Neural crest cell (in vitro differentiated cells): Measurements from ENCODE around the gene DIPK1C. TPM values are rescaled to one million over a fixed set of nuclear protein-coding genes. Genes with fewer than 3 reads are reported as not detected.
A peak's percentile ranks its signal among the peaks of the same experiment; 100 is the strongest.

Experiments
- DNase-seq: peaks from one replicate; pipeline ENCODE4 v3.0.0; 2021; ENCODE audit warnings: low read depth, mixed read lengths, low spot score
- H3K27ac Mint-ChIP-seq: one replicate; pipeline ENCODE4 v1.8.0; 2021; ENCODE audit warnings: mild to moderate bottlenecking, mixed read lengths; ENCODE audit not compliant: unreplicated experiment
- H3K27me3 Mint-ChIP-seq: 2 replicates; pipeline ENCODE4 v1.8.0; 2021; ENCODE audit warnings: low read depth, mild to moderate bottlenecking, mixed read lengths
- H3K36me3 Mint-ChIP-seq: 2 replicates; pipeline ENCODE4 v1.8.0; 2021; ENCODE audit warnings: low read depth, mild to moderate bottlenecking, mixed read lengths
- H3K4me1 Mint-ChIP-seq: 2 replicates; pipeline ENCODE4 v1.8.0; 2021; ENCODE audit warnings: mixed read lengths
- H3K4me3 Mint-ChIP-seq: one replicate; pipeline ENCODE4 v1.8.0; 2021; ENCODE audit warnings: mild to moderate bottlenecking, mixed read lengths
- H3K9me3 Mint-ChIP-seq: 2 replicates; pipeline ENCODE4 v1.8.0; 2021; ENCODE audit warnings: mixed read lengths
- total RNA-seq: library from RNA; stranded (reverse); gene quantifications from 2 replicates; pipeline ENCODE4 v1.2.1, GENCODE V29; 2021
- TF ChIP-seq, protein P1 (sequence below): fragments of 200-600 bp; sonication (generic); conservative IDR thresholded peaks from 2 replicates; pipeline ENCODE4 v1.5.0; 2021; ENCODE audit warnings: antibody characterized with exemption, mild to moderate bottlenecking

DIPK1C gene
- total RNA-seq, 1 donor from 2014 or later = not detected

DNA sequence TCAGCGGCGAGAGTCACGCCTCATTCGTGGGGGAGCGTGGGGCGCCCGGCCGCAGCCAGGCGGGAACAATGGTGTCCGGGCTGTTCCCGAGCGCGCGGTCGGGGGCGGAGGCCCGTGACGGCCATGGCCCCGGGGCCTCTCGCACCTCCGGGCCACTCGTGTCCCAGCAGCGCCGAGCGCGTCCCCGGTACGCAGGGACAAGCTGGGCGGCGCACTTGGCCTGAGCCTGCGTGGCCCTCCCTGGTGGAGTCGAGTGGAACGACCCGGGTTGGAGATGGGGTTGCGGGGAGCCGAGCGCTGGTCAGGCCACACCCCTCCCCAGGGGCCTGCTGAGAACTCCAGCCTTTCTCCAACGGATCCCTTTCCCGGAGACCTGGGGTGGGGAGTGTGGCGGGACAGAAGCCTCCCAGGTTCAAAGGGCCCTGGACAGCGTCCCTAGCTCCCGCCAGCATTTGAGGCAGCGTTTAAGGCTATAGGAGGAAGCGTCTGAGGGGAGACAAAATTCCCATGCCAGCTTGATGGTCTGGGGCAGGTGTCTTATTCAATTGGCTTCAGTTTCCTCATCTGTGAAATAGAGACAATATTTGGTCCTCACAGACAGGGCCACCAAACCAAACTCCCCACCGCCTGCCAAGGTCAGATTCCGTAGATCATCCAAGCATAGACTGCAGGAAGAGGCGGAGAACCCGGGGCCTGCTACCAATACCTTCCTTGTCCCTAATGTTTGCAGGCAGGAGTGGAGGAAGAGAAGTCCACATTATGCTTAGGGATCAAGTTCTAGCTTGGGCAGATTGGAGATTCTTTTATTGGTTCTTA lies 39.6 kb upstream of the DIPK1C start:
- H3K4me1 Mint-ChIP-seq = peaks cover 46% of the 10 kb centered on the region
- H3K9me3 Mint-ChIP-seq = peaks cover 2% of the 10 kb centered on the region
- peak overlapping the region; percentile 95 for H3K4me3 Mint-ChIP-seq
- H3K36me3 Mint-ChIP-seq = peaks cover 8% of the 10 kb centered on the region
- DNase-seq = peak; percentile 53
- TF ChIP-seq, protein P1, sequence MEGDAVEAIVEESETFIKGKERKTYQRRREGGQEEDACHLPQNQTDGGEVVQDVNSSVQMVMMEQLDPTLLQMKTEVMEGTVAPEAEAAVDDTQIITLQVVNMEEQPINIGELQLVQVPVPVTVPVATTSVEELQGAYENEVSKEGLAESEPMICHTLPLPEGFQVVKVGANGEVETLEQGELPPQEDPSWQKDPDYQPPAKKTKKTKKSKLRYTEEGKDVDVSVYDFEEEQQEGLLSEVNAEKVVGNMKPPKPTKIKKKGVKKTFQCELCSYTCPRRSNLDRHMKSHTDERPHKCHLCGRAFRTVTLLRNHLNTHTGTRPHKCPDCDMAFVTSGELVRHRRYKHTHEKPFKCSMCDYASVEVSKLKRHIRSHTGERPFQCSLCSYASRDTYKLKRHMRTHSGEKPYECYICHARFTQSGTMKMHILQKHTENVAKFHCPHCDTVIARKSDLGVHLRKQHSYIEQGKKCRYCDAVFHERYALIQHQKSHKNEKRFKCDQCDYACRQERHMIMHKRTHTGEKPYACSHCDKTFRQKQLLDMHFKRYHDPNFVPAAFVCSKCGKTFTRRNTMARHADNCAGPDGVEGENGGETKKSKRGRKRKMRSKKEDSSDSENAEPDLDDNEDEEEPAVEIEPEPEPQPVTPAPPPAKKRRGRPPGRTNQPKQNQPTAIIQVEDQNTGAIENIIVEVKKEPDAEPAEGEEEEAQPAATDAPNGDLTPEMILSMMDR = peak; percentile 43
- peak overlapping the region; percentile 96 for H3K27ac Mint-ChIP-seq
- H3K27me3 Mint-ChIP-seq = peaks cover 1% of the 10 kb centered on the region

DNA sequence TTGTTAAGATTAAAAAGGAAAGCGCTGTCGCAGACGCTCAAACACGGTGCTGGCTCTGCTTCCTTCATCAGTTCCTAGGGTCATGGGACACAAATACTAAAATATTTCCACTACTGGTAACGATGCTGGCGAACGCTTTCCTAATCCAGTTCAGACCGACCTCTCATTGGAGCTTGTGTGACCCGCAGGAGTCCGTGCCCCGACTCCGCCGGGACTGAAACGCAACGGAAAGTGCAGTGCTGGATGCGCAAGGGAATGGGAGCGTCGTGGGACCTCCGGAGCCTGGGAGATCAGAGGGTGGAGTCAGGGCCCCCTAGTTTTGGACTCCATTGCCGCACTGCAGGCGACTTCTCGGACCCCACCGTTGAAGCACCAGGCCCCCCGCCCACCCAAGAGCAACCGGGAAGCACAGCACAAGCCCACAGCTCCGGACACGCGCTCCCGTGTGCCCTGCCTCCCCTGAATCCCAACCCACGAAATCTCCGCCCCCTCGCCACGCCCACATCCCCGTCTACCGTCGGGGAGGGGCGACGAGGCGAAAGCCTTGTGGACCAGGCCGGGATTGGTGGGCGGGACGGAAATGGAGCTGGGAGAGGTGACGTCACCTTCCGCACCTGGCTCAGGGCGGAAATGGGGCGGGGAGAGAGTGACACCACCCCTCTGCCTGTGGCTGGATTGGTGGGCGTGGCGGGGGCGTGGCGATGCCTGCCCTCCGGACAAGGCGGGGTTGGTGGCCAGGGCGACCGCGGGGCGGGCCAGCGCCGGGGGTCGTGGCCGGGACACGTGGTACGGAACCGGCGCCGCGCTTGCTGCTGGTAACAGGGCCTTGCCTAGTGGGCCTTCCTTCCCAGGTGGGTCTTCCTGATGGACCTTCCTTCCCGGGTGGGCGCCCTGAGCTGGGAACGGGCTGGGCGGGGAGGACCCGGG lies 38.7 kb upstream of the DIPK1C start, which contains the start of gene CNDP2:
Gene CNDP2, plus strand, starts transcription at position 783 of the 927 bp plus-strand sequence. CDS start 3,611 bp downstream, outside the sequence.
- peak; percentile 99 for DNase-seq
- peaks cover 46% of the 10 kb centered on the region for H3K4me1 Mint-ChIP-seq
- TF ChIP-seq, protein P1 = no peak
- H3K9me3 Mint-ChIP-seq = peaks cover 2% of the 10 kb centered on the region
- peaks cover 2% of the 10 kb centered on the region for H3K27me3 Mint-ChIP-seq
- H3K36me3 Mint-ChIP-seq = peaks cover 4% of the 10 kb centered on the region
- H3K27ac Mint-ChIP-seq = peak within 1 kb of the TSS; percentile 97
- H3K4me3 Mint-ChIP-seq = peak within 1 kb of the TSS; percentile 95

DNA sequence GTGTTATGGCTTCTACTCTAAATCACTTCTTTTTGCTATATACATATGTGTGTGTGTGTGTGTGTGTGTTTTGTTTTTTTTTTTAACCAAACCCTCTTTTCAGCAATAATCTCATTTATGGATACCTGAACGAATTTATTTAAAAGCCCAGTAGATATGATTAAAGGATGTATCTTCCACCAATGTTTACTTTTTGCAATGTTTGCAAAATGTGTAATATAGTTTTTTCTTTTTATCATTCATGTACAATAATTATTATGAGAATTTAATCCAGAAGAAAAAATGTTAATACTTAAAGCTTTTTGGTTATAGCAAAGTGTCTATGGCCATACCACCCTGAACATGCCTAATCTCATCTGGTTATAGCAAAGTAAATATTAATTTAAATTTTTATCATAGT lies 37.4 kb upstream of the DIPK1C start:
- TF ChIP-seq, protein P1 = no peak
- peak overlapping the region; percentile 78 for H3K4me3 Mint-ChIP-seq

DNA sequence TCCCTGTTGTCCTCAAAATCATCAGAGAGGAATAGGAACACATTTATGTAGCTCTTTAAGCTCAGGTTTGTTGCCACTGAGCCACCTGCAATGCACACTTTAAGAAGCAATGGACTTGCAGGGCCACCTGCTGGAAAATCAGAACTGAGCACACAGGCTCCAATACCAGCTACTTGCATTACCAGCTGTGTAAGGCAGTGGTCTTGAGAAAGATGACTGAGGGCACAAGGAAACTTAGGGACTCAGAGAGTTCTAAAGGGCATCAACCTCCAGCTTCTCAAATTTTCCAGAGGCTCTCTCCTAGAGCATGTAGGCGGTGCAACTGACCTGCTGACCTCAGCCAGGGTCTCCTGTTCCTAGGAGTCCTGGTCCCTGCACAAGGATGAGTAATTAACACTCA lies 36.6 kb upstream of the DIPK1C start:
- Mint-ChIP-seq H3K9me3 (peaks cover 2% of the 10 kb centered on the region), H3K27me3 (peaks cover 4% of the 10 kb centered on the region), H3K4me1 (peaks cover 29% of the 10 kb centered on the region), H3K27ac (no peak overlapping the region), H3K36me3 (no peaks in the 10 kb centered on the region), H3K4me3 (peak overlapping the region; percentile 77)
- TF ChIP-seq, protein P1 = peak; percentile 70
- no peak for DNase-seq

More for the DNA sequence above, 37.4 kb upstream of the DIPK1C start:
- DNase-seq = no peak
- Mint-ChIP-seq H3K27me3 (peaks cover 4% of the 10 kb centered on the region), H3K4me1 (peaks cover 37% of the 10 kb centered on the region), H3K9me3 (peaks cover 2% of the 10 kb centered on the region), H3K27ac (no peak overlapping the region), H3K36me3 (no peaks in the 10 kb centered on the region)

DNA sequence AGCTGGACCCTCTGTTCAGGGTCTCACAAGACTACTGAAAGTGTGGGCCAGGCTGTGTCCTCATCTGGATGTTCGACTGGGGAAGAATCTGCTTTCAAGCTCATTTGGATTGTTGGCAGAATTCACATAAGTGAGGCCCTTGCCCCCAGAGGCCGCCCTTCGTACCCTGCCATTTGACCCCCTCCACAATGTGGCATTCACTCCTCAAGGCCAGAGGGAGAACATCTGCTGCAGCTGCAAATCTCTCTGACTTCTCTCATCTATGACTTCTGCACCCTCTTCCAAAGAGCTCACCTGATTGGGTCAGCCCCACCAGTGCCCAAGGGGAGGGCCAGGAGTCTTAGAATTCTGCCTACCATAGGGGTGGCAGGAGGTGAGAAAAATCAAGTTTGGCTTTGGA lies 35.2 kb upstream of the DIPK1C start:
- Mint-ChIP-seq H3K27me3 (peaks cover 4% of the 10 kb centered on the region), H3K4me3 (peak overlapping the region; percentile 29), H3K4me1 (peaks cover 17% of the 10 kb centered on the region), H3K27ac (no peak overlapping the region), H3K9me3 (peaks cover 2% of the 10 kb centered on the region), H3K36me3 (no peaks in the 10 kb centered on the region)
- TF ChIP-seq, protein P1 = no peak
- no peak for DNase-seq
